Cardiac muscle cell (in vitro differentiated cells and primary cell): ENCODE measurements around the gene MEGF9. TPM values are rescaled to one million over a fixed set of nuclear protein-coding genes. Genes with fewer than 3 reads are reported as not detected.

Experiments used
- DNase-seq, 2 donors: peaks; one replicate each; pipeline versions ENCODE4 v3.0.0 to v3.0.0-alpha.2; 2010 to 2017; ENCODE audit warnings: low read depth in 1 of 2, low spot score in 1 of 2
- H3K27ac ChIP-seq: fragments of 200-600 bp; sonication (generic); 2 replicates; pipeline ENCODE4 v1.5.1; 2016
- H3K27me3 ChIP-seq: fragments of 200-600 bp; sonication (generic); 2 replicates; pipeline ENCODE4 v1.6.0; 2016; ENCODE audit warnings: control low read depth
- H3K36me3 ChIP-seq: fragments of 200-600 bp; sonication (generic); 2 replicates; pipeline ENCODE4 v1.5.1; 2016; ENCODE audit warnings: control low read depth
- H3K4me1 ChIP-seq: fragments of 200-600 bp; sonication (generic); 2 replicates; pipeline ENCODE4 v1.8.1; 2017; ENCODE audit warnings: low read depth, mild to moderate bottlenecking, mixed run types
- H3K4me3 ChIP-seq: fragments of 200-600 bp; sonication (generic); 2 replicates; pipeline ENCODE4 v1.5.1; 2016; ENCODE audit warnings: mild to moderate bottlenecking
- H3K9me3 ChIP-seq: fragments of 200-600 bp; sonication (generic); 2 replicates; pipeline ENCODE4 v1.5.1; 2017; ENCODE audit warnings: low read depth, mild to moderate bottlenecking, control low read depth
- CTCF ChIP-seq: IDR thresholded peaks from 2 replicates; pipeline ENCODE4 v1.5.1; 2012; ENCODE audit warnings: low read depth, mild to moderate bottlenecking, low read length
- polyA plus RNA-seq: library from polyadenylated mRNA; unstranded; fragments of >200 nt; fragmentation: Nextera tagmentation; extraction: Ambion mirVana; gene quantifications from 2 replicates; pipeline ENCODE4 v1.2.1, GENCODE V29; 2016
- total RNA-seq: library from RNA; depleted of rRNA; stranded (reverse); fragments of >200 nt; gene quantifications from 2 replicates; pipeline ENCODE4 v1.2.3, GENCODE V29; 2016

The MEGF9 gene
- total and polyA plus RNA-seq, 2 experiments from 2014 or later: 0.60 to 1.8 TPM

GRCh38 chr9:120562861-120563443 is 151.3 kb downstream of the MEGF9 start:
- Histone ChIP-seq H3K27me3 (no peaks in the 10 kb centered on the region), H3K27ac (no peak overlapping the region), H3K36me3 (peaks cover 9% of the 10 kb centered on the region), H3K4me3 (no peak overlapping the region), H3K4me1 (no peaks in the 10 kb centered on the region), H3K9me3 (no peaks in the 10 kb centered on the region)
- no peak for DNase-seq
- TF ChIP-seq CTCF: no peak

- TF ChIP-seq CTCF: no peak
- DNase-seq: no peak
- no peaks in the 10 kb centered on the region for H3K27me3 ChIP-seq
- no peaks in the 10 kb centered on the region for H3K4me1 ChIP-seq
- no peak overlapping the region for H3K27ac ChIP-seq
- H3K9me3 ChIP-seq: no peaks in the 10 kb centered on the region
- no peak overlapping the region for H3K4me3 ChIP-seq
- H3K36me3 ChIP-seq: no peaks in the 10 kb centered on the region
These were observed 152.6 kb downstream of the MEGF9 start for GRCh38 chr9:120561709-120562108.

DNA sequence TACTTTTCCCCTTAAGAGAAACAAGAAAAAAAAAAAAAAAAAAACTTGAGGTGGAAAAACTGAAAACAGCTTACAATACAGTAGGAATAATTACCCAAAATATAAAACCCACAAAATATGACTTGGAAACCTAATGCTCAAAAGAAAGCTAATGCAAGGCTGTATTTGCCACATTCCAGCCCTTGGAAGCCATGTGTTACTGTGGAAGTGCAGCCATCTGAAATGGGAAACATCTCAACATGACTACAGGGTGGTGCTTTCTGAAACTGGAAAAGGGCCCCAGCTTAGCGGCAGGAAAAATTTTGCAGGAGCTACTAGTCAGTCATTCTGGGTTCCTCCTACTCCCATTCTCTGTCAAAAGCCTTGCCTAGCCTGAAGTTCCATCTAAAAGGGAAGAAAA is 154.7 kb downstream of the MEGF9 start:
- H3K27ac ChIP-seq: no peak overlapping the region
- TF ChIP-seq CTCF: no peak
- H3K4me1 ChIP-seq: no peaks in the 10 kb centered on the region
- no peaks in the 10 kb centered on the region for H3K9me3 ChIP-seq
- H3K4me3 ChIP-seq: no peak overlapping the region
- H3K27me3 ChIP-seq: no peaks in the 10 kb centered on the region
- no peak for DNase-seq
- H3K36me3 ChIP-seq: no peaks in the 10 kb centered on the region

- no peak for DNase-seq
- Histone ChIP-seq H3K27ac (no peak overlapping the region), H3K4me1 (no peaks in the 10 kb centered on the region), H3K36me3 (no peaks in the 10 kb centered on the region), H3K4me3 (no peak overlapping the region), H3K27me3 (no peaks in the 10 kb centered on the region), H3K9me3 (no peaks in the 10 kb centered on the region)
- no peak for TF ChIP-seq CTCF
These were observed 155.8 kb downstream of the MEGF9 start for GRCh38 chr9:120558454-120558853.

DNA sequence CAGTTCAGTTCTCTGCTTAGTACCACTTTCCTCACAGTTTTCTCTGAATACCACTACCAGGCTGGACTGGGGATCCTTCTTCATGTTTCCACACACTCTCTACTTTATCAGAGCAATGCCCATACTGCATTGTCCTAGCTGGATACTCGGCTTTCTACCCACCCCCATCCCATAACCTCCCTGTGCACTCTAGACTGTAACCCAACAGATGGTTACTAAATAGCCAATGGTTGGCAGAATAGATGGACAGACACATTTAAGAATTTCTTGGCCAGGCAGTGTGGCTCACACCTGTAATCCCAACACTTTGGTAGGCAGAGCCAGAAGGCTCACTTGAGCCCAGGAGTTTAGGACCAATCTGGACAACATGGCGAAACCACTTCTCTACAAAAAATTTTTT is 157.1 kb downstream of the MEGF9 start:
- Histone ChIP-seq H3K27me3 (no peaks in the 10 kb centered on the region), H3K9me3 (no peaks in the 10 kb centered on the region), H3K27ac (no peak overlapping the region), H3K4me1 (no peaks in the 10 kb centered on the region), H3K36me3 (no peaks in the 10 kb centered on the region), H3K4me3 (no peak overlapping the region)
- TF ChIP-seq CTCF: no peak
- DNase-seq: no peak

GRCh38 chr9:120556775-120557174 is 157.5 kb downstream of the MEGF9 start:
- no peak for DNase-seq
- H3K27ac ChIP-seq: no peak overlapping the region
- no peaks in the 10 kb centered on the region for H3K27me3 ChIP-seq
- H3K9me3 ChIP-seq: no peaks in the 10 kb centered on the region
- no peaks in the 10 kb centered on the region for H3K36me3 ChIP-seq
- no peaks in the 10 kb centered on the region for H3K4me1 ChIP-seq
- TF ChIP-seq CTCF: no peak
- no peak overlapping the region for H3K4me3 ChIP-seq
